Stimulated activated CD4-positive, alpha-beta T cell treated with anti-CD3 and anti-CD28 coated beads, Interleukin-4, amount 100 ng/mL, for 48 hours (primary cell): Measurements from ENCODE around the gene CFAP251.

Experiments
- DNase-seq, 2 donors: peaks; one replicate each; pipeline ENCODE4 v3.0.0-alpha.2; 2020; ENCODE audit warnings: low read depth in 2 of 2

Gene CFAP251

DNA sequence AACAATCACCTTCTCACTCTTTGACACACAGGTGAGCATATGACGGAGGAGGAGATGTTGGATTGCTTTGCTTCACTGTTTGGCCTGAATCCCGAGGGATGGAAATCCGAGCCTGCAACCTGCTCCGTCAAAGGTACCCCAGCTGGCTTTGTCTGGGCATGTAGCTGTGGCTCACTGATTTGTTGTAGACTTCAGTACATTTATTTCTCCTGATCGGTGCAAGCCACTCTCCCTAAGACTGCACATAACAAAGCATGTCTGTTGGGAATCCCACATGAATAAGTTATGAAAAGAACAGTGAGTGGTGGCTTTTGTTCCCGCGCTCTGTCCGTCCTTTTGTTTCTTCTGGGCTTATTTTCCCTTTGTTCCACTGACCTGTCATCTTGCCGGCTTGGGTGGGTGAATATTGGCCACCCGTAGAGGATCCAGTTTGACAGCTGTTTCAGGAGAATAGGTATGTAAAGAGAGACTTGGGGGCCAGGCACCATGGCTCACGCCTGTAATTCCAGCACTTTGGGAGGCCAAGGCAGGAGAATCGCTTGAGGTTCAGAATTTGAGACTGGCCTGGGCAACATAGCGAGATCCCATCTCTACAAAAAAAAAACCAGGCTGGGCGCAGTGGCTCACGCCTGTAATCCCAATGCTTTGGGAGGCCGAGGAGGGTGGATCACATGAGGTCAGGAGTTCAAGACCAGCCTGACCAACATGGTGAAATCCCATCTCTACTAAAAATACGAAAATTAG, 83.2 kb downstream of the CFAP251 start:
- no peak for DNase-seq

DNA sequence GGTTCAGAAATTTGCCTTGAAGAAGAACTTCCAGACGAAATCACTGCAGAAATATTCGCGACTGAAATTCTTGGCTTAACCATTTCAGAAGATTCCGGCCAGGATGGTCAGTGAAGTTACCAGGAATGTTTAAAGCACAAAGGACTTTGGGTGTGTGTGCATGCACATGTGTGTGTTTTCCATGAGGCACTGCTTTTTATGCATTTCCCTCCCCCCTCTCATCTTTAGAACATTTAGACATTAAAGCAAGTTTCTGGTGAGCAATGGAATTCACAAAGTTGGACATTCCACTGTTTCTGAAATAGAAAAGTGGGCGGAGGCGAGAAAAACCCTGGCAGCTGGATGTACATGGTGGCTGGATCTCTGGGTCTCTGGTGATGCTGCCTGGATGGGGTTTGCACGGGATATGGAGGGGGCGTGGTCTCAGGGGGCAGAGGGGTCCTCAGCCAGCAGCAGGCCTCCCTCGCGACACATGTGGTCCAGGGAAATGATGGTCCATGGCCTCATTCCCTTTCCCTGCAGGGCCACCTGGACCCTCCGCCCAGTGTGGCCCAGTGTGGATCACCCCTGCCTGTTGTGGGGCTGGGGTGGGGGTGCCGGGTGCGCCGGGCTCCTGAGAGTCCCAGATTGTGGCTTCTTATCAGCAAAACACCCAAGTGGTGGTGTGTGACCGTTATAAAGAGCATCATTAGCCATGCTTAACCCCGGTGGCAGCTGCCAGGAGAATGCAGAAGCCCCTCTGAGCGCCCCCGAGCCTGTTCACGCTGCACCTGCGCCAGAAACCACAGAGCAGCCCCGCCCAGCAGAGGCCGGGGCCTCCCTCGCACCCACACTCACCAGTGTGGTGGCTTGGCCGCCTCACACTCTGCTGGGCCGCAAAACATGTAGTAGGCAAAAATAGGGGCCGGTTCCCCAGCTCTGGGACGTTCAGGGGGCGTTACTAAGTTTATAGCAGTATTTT, 85.5 kb downstream of the CFAP251 start:
- no peak for DNase-seq

DNA sequence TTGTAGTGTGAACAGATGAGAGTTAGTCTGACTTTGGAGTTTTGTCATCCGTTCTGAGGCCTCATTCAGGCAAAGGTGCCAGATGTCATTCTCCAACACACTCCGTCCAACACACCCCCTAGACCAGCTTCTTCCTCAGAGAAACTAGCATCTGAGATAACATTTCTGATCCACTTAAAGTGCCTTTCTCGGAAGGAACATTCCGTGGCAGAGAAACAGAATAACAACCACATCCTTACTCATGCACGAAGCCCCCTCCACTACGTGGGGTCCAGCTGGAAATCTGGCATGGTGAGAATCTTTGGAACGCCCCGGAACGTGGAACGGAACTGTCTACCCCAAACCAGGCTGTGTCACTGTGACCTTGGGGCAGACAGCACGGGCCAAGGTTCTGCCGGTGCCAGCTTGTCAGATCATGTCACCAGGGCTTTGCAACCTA, 86.3 kb downstream of the CFAP251 start:
- DNase-seq: no peak

DNA sequence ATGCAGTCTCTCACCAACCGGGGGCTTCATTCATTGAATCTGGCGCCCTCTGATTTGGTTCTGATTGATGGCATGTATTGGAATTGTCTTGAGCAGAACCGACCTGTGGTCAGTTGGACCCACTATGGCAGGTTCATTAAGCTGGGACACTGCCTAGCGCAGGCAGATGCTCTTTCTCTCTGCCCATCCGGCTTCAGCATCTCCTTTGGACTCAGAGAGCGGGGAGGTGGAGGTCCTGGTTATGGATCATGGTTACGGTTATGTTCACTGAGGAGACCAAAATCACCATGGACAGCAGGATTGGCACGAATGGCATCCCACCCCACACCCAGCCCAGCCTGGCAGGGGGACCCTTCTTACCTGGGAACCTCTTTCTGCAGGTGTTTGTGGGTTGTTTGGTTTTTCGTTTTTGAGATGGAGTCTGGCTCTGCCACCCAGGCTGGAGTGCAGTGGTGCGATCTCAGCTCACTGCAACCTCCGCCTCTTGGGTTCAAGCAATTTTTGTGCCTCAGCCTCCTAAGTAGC, 86.9 kb downstream of the CFAP251 start:
- no peak for DNase-seq

DNA sequence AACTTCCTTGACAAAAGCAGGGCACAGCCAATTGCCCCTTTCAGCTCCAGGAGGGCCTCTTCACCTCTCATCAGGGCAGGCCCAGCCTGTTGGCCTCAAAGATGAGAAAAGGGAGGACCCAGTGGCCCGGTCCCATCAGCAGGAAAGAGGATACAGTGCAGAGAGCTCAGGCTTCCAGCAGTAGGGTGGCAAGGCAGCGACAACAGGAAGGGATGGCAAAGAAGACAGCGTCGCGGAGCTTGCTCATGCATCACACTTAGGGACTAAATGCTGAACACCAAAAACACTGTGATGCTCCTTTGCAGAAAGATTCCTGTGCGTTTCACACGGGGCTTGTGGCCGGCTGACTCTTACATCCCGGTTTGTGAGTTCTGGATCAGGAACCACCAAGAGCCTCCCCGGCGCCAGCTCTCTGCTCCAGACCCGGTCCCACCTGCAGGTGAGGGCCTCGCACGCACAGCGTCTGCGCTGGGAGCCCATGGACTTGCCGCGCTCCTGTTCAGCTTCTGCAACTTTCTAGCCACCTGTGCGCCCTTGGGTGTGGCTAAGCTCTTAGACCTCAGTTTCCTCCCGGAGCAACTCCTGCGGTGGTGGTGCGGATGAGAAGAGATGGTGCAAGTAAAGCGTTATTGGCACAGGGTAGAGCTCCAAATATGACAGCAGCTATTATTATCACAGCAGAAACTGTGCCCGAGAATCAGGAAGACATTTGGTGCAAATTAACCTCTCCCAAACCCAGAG, 88.0 kb downstream of the CFAP251 start:
- DNase-seq: no peak

DNA sequence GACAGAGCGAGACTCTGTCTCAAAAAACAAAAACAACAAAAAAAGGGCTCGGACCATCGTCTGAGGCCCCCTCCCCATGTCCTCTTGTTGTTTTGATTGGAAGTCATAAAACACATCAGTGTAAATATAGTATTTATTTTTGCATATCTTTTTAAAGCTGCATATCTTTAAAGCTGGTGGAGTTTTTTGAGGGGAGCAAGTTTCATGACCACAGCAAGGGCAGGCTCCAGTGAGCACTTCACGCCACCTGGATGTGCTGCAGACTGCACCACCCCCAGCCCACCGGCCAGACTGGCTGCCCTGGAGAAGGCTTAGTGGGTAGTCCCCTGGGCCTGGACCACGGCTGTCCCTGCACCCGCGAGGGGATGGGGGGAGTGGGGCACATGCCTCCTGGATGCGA, 91.3 kb downstream of the CFAP251 start:
- DNase-seq: no peak

DNA sequence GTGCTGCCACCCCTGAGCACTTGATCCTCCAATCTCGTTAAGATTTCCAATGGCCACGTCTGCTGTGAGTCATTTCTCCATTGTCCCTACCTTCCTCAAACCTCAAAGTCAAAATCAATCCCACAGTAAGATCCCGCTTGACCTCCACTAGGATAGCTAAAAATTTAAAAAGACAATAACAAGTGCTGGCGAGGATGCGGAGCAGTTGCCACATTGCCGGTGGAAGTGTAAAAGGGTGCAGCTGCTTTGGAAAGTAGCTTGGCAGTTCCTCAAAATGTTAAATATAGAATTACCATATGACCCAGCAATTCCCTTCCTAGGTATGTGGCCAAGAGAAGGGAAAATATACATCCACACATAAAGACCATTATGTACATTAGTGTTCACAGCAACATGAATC, 93.8 kb downstream of the CFAP251 start:
- DNase-seq: no peak

DNA sequence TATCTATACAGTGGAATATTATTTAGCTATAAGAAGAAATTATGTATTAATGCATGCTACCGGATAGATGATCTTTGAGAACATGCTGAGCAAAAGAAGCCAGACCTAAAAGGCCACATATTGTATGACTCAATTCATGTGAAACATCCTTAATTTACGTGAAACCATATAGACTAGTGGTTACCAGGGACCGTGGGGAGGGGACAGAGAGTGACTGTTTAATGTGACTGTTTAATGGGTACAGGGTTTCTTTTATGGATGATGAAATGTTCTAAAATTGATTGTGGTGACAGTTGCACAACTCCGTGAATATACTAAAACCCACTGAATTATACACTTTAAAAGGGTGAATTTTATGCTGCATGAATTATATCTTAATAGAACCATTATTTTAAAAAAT, 94.7 kb downstream of the CFAP251 start:
- DNase-seq: no peak

DNA sequence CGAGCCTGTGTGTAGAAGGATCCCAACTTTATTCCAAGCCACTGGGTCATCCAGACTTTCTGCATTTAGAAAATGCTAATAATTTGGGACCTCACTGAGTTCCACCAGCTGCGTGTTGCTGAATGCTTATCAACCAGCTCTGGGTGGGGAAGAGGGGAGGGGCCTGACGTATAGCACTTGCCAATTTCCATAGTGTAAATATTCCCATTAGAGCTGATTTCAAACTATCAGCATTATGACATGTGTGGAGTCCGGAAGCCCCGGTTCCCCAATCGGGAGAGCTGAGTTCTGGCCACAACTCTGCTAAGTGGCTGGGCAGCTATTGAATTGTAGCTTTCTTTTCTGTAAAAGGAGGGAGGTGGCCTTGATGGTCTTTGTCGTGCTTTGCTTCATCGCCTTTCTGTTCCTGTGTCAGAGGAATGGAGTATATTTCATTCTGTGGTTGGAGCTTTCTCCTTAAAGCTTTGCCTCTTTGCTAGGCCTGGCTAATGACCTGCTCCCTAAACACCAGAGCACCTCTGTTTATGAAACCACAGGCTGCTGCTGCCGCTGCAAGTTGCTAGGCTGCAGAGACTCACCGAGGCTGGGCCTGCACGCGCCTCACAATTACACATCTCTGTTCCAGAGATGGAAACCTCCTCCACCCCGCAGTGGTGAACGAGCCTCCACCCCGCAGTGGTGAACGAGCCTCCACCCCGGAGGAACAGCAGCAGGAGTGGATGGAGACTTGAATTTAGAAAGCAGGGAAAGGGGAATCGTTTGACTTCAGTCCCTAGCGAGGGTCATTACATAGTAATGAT, 95.6 kb downstream of the CFAP251 start:
- DNase-seq: no peak

DNA sequence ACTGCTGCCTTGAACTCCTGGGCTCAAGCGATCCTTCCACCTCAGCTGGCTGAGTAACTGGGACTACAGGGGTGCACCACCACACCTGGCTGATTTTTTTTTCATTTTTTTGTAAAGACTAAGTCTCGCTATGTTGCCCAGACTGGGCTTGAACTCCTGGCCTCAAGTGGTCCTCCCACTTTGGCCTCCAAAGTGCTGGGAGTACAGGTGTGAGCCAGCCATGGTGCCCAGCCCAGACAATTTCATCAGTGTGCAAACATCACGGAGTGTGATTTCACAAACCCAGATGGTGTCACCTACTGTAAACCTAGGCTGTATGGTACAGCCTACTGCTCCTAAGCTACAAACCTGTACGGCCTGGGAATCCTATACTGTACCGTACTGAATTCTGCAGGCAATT, 96.4 kb downstream of the CFAP251 start:
- DNase-seq: no peak

DNA sequence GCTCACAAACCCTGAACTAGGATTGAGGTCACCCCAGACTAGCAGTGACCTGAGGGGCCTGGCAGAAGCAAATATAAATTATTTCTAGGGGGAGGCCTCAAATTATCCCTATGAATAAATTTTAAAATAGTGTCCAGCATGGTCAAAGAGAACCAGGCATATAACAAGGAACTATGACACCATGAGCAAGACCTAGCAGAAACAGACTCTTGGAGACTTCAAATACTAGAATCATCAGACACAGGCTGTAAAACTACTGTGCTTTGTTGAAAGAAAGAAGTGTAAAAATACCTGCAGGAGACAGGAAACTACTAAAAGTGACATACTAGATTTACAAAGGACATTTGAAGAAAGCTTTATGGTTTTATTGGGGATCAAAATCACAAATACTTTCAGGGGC, 100.1 kb downstream of the CFAP251 start:
- DNase-seq: no peak

DNA sequence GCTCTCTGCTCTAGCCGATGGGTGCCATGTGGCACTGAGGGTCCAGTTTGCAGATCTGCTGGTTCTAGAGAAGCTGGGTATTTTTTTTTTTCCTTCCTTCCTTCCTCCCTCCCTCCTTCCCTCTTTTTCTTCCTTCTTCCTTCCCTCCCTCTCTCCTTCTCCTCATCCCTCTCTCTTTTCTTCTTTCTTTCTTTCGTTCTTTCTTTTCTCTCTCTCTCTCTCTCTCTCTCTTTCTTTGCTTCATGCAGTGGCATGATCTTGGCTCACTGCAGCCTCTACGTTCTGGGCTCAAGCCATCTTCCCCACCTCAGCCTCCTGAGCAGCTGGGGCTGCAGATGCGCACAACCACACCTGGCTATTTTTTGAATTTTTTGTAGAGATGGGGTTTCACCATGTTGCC, 100.5 kb downstream of the CFAP251 start:
- no peak for DNase-seq

DNA sequence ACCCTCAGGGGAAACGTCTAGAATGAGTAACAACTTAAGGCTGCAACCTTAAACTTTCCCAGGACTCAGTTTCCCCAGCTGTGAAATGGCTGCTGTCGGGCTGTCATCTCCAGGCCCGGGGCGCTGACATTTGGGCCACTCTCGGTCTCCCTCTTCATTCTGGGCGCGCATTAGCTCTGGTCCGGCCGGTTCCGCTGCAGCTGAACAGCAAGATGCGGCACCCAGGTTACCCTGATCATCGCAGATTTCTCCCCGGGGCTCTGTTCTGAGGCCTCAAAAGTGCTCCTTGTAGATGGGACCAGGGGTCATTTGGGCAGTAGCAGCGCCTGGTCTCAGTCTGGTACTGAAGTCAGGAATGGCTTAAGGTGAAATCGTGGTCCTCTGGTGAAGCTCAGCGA, 102.4 kb downstream of the CFAP251 start:
- DNase-seq: no peak

DNA sequence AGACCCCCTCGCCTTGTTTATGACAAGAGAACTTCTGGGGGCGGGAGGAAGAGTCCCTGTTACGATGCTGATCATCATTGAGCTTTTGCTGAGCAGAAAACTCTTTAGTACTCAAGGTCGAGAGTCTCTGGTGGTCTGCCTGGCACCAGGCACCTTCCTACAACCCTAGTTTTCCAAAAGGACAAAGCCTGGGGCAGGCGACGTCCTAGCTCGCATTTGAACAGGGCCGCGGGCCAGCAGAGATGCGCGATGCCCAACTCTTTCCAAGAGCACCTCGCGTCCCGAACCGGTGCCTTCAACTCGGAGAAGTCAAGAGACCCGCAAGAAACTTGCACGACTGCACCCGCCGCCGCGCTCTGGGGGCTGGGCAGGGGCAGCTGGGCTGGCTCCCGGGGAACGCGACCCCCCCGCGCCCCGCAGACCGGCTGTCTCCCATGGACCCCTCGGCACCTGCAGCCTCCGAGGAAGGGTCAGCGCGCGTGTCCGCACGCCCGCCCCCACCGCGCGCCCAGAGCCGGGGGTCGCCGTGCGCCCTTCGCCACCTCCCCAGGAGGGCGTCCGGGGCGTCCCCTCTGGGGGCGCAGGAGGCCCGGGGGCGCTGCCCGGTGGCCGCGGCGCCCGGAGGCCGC, 102.9 kb downstream of the CFAP251 start:
- DNase-seq: no peak

DNA sequence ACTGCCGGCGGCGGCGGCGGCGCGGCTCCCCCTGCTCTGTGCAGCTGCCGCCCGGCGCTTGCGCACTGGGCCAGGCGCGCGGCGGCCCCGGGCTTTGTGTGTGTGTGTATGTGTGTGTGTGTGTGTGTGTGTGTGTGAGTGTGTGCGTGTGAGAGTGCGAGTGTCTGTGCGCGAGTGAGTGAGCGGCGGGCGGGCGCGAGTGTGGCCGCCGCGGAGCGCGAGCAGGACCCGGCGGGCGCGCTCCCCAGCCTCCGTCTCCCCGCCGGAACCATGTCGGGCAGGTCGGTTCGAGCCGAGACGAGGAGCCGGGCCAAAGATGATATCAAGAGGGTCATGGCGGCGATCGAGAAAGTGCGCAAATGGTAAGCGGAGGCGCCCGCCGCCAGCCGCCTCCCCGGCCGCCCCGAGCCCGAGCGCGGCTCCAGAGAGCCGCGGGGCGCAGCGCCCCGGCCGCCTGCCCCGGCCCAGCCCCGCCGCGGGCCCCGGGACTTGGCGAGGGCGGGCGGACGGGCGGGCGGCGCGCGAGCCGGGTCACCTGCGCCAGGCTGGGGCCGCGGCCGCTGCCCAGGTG, 103.5 kb downstream of the CFAP251 start, which contains the start of gene BCL7A:
TSS of gene BCL7A (plus strand) at position 63 of the 571 bp plus-strand sequence. CDS start at position 271, 208 bp downstream.
- DNase-seq: peak; percentile 41 to 49

DNA sequence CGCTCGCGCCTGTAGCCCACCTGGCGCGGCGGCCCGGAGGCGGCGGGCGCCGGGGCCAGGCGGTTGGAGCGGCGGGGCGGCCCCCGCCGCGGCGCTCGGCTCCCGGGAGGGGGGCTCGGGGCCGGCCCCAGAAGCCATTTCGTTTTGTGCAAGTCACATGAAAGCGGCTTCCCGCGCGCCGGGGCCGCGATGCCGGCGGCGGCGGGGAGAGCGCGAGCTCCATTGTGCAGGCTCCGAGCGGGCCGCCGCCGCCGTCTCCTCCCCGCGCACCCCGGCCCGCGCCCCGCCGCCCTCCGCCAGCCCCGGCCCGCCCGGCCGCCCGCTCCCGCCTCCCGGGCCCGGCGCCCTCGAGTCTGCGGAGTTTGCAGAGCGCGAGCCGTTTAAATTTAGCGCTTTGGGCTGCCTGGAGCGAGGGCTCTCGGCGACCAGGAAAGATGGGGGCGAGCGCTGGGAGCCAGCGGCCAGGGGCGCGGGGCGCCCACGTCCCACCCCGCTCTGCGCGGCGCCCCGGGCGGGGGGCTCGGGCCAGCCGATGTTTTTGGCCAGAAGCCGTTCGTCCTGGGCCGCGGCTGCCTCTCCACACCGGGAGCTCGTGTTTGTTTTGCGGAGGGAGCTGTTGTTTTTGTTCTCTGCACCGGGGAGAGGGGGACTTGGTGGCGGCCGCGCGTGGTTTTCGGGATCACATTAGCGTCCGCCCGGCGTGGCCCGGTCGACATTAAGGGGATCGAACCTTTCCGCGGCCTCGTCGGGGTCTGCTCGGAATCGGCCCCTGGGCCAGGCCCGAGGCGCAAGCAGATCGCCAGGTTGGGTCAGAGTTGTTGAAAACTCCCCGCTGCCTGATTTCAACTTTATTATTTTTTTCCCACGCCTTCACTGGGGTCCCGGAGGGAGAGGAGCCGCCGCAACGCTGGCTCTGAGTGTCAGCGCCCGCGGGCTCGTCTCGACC, 104.3 kb downstream of the CFAP251 start:
- DNase-seq: no peak

DNA sequence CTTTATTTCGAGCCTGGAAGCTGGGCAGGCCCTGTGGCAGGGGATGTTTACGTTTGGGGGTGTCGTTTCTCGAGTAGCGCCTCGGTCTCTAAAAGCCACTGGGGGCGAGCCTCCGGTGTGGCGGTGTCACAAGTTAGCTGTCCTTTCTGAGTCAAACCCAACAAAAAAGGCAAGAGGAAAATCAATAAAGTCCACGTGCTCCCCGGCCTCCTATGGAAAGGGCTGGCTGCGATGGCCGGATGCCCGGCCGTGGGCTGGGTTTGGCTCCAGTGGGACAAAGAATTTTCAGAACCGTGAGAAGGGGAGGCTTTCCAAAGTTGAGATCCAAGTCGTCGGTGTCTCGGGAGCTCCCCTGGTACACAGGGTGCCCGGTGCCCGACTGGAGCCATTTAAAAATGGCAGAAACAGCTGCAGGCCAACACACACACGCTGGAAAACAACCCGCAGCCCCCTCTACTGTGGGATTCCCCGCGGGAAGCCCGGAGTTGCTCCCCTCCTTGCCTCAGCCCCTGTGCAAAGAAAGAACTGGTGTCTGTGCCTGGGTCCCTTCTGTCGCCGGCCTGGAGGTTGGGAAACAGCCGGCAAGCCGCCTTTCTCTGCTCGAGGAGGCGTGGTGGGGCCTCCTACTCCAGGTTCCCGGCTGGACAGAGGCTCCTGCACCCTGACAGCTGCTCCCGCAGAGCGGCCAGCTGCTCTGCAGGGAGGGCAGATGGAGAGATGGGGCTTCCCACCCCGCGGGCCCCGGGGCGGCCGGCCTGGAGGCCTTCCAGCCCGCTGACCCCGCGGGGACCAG, 105.1 kb downstream of the CFAP251 start:
- DNase-seq: no peak

DNA sequence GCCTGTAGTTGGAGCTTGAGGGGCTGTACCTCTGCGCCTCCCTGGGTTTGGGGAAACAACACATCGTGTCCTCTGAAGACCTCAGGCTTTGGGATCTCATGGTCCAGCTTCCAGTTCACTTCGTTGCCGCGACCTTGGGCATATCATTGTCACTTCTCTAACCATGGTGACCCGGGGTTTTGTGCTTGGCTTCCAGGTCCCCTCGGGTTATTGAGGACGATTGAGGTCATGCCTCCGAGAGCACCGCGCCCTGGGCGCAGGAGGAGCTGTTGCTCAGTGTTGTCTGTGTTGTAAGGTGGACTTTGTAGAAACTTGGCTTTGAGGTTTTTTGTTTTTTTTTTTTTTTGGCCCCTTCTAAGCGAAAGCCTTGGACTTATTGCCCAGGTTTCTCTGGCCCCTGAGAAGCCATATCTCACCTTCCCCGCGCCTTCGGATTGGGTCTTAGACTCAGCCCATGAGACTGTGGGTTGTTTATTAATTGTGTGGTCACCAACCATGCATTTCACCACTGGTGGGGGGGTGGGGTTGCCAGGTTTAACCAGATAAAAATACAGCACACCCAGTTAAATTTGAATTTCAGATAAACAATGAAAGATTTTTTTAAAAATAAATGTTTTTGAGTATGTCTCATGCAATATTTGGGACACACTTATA, 105.9 kb downstream of the CFAP251 start:
- no peak for DNase-seq
